ENCODE measurements around the gene AADACL4.
"Not testable (repeated sequence)": the region's sequence is repeated elsewhere in the genome, so short reads cannot be mapped to it uniquely, and the experiment has no call there.

DNA sequence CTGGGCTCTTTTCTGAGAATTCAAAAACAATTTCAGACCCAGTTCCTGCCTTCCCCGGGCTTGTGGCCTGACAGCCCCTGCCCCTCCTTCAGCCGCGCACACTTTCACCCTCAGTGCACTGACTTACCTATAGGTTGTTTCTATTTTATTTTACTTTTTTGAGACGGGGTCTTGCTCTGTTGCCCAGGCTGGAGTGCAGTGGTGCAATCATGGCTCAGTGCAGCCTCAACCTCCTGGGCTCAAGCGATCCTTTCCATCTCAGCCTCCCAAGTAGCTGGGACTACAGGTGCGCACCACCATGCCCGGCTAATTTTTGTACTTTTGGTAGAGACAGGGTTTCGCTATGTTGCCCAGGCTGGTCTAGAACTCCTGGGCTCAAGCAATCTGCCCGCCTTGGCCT is 1.5 kb downstream of the AADACL4 start:
- TF ChIP-seq, protein P1, sequence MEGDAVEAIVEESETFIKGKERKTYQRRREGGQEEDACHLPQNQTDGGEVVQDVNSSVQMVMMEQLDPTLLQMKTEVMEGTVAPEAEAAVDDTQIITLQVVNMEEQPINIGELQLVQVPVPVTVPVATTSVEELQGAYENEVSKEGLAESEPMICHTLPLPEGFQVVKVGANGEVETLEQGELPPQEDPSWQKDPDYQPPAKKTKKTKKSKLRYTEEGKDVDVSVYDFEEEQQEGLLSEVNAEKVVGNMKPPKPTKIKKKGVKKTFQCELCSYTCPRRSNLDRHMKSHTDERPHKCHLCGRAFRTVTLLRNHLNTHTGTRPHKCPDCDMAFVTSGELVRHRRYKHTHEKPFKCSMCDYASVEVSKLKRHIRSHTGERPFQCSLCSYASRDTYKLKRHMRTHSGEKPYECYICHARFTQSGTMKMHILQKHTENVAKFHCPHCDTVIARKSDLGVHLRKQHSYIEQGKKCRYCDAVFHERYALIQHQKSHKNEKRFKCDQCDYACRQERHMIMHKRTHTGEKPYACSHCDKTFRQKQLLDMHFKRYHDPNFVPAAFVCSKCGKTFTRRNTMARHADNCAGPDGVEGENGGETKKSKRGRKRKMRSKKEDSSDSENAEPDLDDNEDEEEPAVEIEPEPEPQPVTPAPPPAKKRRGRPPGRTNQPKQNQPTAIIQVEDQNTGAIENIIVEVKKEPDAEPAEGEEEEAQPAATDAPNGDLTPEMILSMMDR (IDR thresholded peaks at IDR 0.05) = not testable (repeated sequence)
- not testable (repeated sequence) for TF ChIP-seq POLR2A (IDR thresholded peaks at IDR 0.05)
